Psoas muscle (tissue), 8 donors: ENCODE data around the gene FOXP1. TPM values are rescaled to one million over a fixed set of nuclear protein-coding genes. Genes with fewer than 3 reads are reported as not detected.

Source experiments
- ATAC-seq, 4 donors: fragments of 200-7000 bp; cut with Tn5 transposase; one replicate each; pipeline ENCODE4 v1.9.1; 2020; ENCODE audit warnings: moderate library complexity in 3 of 4, mild to moderate bottlenecking in 2 of 4
- DNase-seq, 2 donors: peaks; one replicate each; pipeline ENCODE4 v3.0.0-alpha.2; 2020
- H3K27ac ChIP-seq: fragments of 200-600 bp; one replicate; pipeline ENCODE4 v1.8.0; 2022
- H3K27me3 ChIP-seq, 3 donors: fragments of 200-600 bp in 1 of 3; one replicate each; pipeline versions ENCODE4 v1.6.1 to v1.8.0; 2013 to 2022; ENCODE audit warnings: low read length in 2 of 3, mild to moderate bottlenecking in 2 of 3, moderate library complexity in 1 of 3; ENCODE audit not compliant: insufficient read depth in 3 of 3
- H3K36me3 ChIP-seq, 2 donors: fragments of 200-600 bp in 1 of 2; one replicate each; pipeline versions ENCODE4 v1.6.1 to v1.8.0; 2013 to 2022; ENCODE audit warnings: low read depth in 1 of 2, mild to moderate bottlenecking in 1 of 2, moderate library complexity in 1 of 2; ENCODE audit not compliant: insufficient read depth in 1 of 2
- H3K4me1 ChIP-seq: fragments of 200-600 bp; one replicate; pipeline ENCODE4 v1.8.0; 2022
- H3K4me3 ChIP-seq: fragments of 200-600 bp; one replicate; pipeline ENCODE4 v1.8.0; 2022; ENCODE audit warnings: mild to moderate bottlenecking
- H3K9me3 ChIP-seq: fragments of 200-600 bp; one replicate; pipeline ENCODE4 v1.8.0; 2022
- WGBS, 3 donors: extraction: QIAGEN DNeasy Blood & Tissue Kit; methylation state at CpG; one replicate each; pipeline versions ENCODE4 v1.1.6 to v1.1.7; 2013; 5-methylcytosine and 5-hydroxymethylcytosine counted together
- intact Hi-C, 2 donors: fragments of 100-400 bp; cut with DNase I; formaldehyde crosslinking; loops; one replicate each; pipeline versions ENCODE4 v1.11.0 to v1.14.2; 2022
- polyA plus RNA-seq, 3 donors: library from polyadenylated mRNA; stranded (reverse); fragments of 200-250 nt; gene quantifications; one replicate each; pipeline ENCODE4 v1.2.3, GENCODE V29; 2013
- total RNA-seq, 4 donors: library from RNA; stranded (reverse); fragmentation: NEBNext Ultra II Directional in 2 of 4; extraction: Animal tissue kit (Norgen Biotek cat#: 25700) in 2 of 4; gene quantifications; one replicate each; pipeline versions ENCODE4 v1.2.1 to v1.2.4, GENCODE V29; 2021 to 2023
- TF ChIP-seq, protein P1 (sequence below): fragments of 200-600 bp; IDR thresholded peaks from one replicate; pipeline ENCODE4 v1.8.0; 2022; ENCODE audit warnings: antibody characterized with exemption
- donor health status: healthy with polysubstance abuse.
- donor health status: DM: no; HTN: no; CAD: no; lungs with moderate emphysema.
- donor health status: Bipolar disorder and iron deficiency.
- donor health status: healthy.
- donor health status: DM: yes; HTN: yes; CAD: no.
- donor health status: DM: no; HTN: no; CAD: no.
- donor health status: DM: no; HTN: no; CAD: no.
- donor health status: DM: yes; HTN: yes; CAD: no.

FOXP1 gene
- total and polyA plus RNA-seq, 7 donors, result 2.6 to 26.4 (median 15.4) TPM

DNA sequence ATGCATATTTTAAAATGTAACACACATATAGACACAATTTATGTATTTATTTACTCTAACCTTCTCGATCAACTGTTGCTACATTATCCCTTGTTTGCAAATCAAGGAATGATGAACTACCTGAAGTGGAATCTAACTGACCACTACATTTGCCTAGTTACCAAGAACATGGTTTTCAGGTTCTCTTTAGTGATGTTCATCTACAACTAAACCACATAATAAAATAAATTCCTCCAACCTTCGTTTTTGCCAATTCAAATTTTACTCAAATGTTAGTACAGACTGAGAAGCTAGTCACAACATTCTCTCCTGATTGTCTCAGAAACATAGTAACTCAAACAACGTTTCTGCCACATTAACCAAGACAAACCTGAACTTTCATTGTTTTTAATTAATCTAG lies 521.9 kb downstream of the FOXP1 start:
- Histone ChIP-seq H3K27me3 (no peaks in the 10 kb centered on the region), H3K27ac (peak overlapping the region; percentile 96), H3K9me3 (no peaks in the 10 kb centered on the region), H3K4me3 (peak overlapping the region; percentile 71), H3K4me1 (peaks cover 60% of the 10 kb centered on the region), H3K36me3 (no peaks in the 10 kb centered on the region)
- intact Hi-C loops, result loop anchor here (5.0 to 10.0 kb wide), 4 partner anchors 54 to 333 kb away; no protein-coding TSS in a partner anchor
- DNase-seq (no peak), ATAC-seq (no peak)
- TF ChIP-seq, protein P1, sequence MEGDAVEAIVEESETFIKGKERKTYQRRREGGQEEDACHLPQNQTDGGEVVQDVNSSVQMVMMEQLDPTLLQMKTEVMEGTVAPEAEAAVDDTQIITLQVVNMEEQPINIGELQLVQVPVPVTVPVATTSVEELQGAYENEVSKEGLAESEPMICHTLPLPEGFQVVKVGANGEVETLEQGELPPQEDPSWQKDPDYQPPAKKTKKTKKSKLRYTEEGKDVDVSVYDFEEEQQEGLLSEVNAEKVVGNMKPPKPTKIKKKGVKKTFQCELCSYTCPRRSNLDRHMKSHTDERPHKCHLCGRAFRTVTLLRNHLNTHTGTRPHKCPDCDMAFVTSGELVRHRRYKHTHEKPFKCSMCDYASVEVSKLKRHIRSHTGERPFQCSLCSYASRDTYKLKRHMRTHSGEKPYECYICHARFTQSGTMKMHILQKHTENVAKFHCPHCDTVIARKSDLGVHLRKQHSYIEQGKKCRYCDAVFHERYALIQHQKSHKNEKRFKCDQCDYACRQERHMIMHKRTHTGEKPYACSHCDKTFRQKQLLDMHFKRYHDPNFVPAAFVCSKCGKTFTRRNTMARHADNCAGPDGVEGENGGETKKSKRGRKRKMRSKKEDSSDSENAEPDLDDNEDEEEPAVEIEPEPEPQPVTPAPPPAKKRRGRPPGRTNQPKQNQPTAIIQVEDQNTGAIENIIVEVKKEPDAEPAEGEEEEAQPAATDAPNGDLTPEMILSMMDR, result no peak
- WGBS, 3 donors, result 35 to 53% (median 38%) methylated on average over 3 of the region's 3 CpGs

DNA sequence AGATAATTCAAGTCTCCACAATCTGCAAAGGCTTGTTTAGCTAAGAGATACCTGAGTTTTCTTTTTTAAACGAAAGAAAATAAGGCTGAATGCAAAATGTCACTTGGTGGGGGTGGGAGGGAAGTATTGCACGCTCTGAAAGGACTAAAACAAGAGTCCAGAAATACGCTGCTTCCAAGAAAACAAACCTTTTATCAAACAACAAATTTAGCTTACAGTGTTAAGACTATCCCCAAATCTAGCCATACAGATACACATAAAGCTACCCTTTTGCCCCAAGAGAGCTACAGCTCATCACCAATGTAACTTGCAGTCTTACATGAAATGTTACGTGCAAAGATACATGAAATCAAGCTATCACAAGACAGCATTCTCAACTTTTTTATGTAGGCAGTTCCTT lies 522.5 kb downstream of the FOXP1 start:
- Histone ChIP-seq H3K4me1 (peaks cover 54% of the 10 kb centered on the region), H3K27me3 (no peaks in the 10 kb centered on the region), H3K9me3 (no peaks in the 10 kb centered on the region), H3K27ac (peak overlapping the region; percentile 96), H3K36me3 (no peaks in the 10 kb centered on the region), H3K4me3 (peak overlapping the region; percentile 71)
- DNase-seq (no peak), ATAC-seq (no peak)
- TF ChIP-seq, protein P1, result no peak
- intact Hi-C loops, result loop anchor here (5.0 to 10.0 kb wide), 4 partner anchors 54 to 334 kb away; no protein-coding TSS in a partner anchor
- WGBS, 3 donors, result 64 to 69% (median 65%) methylated on average over 4 of the region's 4 CpGs

GRCh38 chr3:71060536-71060935 lies 523.0 kb downstream of the FOXP1 start:
- 73 to 83% (median 74%) methylated on average over 2 of the region's 2 CpGs for WGBS, 3 donors
- no peak for ATAC-seq
- H3K4me1 ChIP-seq, result peaks cover 49% of the 10 kb centered on the region
- H3K4me3 ChIP-seq, result peak overlapping the region; percentile 71
- H3K27ac ChIP-seq, result peak overlapping the region; percentile 5
- TF ChIP-seq, protein P1, result no peak
- H3K36me3 ChIP-seq, result no peaks in the 10 kb centered on the region
- no peaks in the 10 kb centered on the region for H3K27me3 ChIP-seq
- H3K9me3 ChIP-seq, result no peaks in the 10 kb centered on the region
- intact Hi-C loops, result loop anchor here (5.0 to 10.0 kb wide), 4 partner anchors 53 to 334 kb away; no protein-coding TSS in a partner anchor
- no peak for DNase-seq

- TF ChIP-seq, protein P1, result no peak
- H3K4me1 ChIP-seq, result peaks cover 60% of the 10 kb centered on the region
- no peaks in the 10 kb centered on the region for H3K9me3 ChIP-seq
- DNase-seq (no peak), ATAC-seq (no peak)
- no peaks in the 10 kb centered on the region for H3K27me3 ChIP-seq
- no peak overlapping the region for H3K27ac ChIP-seq
- intact Hi-C loops, result no loop called here
- no peaks in the 10 kb centered on the region for H3K36me3 ChIP-seq
- WGBS, 3 donors, result 61 to 68% (median 66%) methylated on average over 4 of the region's 4 CpGs
- no peak overlapping the region for H3K4me3 ChIP-seq
These were observed 526.0 kb downstream of the FOXP1 start for GRCh38 chr3:71057526-71057894.

- H3K4me3 ChIP-seq, result no peak overlapping the region
- peak overlapping the region; percentile 21 for H3K27ac ChIP-seq
- H3K36me3 ChIP-seq, result peaks cover 0 to 10% of the 10 kb centered on the region in 2 donors
- TF ChIP-seq, protein P1, result no peak
- H3K27me3 ChIP-seq, result no peaks in the 10 kb centered on the region
- no peaks in the 10 kb centered on the region for H3K9me3 ChIP-seq
- peak in 1 of 4 donors; percentile 36 for ATAC-seq
- no peak for DNase-seq
- peaks cover 60% of the 10 kb centered on the region for H3K4me1 ChIP-seq
- intact Hi-C loops, result no loop called here
- WGBS, 3 donors, result 58 to 77% (median 75%) methylated on average over 5 of the region's 5 CpGs
These were observed 527.2 kb downstream of the FOXP1 start for GRCh38 chr3:71056327-71056726.
